Prostate gland (tissue), 2 donors: ENCODE measurements around the gene VRK1.

ENCODE experiments used
- POLR2A ChIP-seq: fragments of 450-650 bp; IDR thresholded peaks from one replicate; pipeline ENCODE4 v1.6.1; 2016; ENCODE audit warnings: antibody characterized with exemption, mild to moderate bottlenecking
- POLR2AphosphoS5 ChIP-seq: sonication (generic); formaldehyde crosslinking; IDR thresholded peaks from one replicate; pipeline ENCODE4 v1.6.1; 2017; ENCODE audit warnings: antibody characterized with exemption
- TF ChIP-seq, protein P1 (sequence below), 4 experiments: fragments of 200-600 bp in 2 of 4; fragments of 450-650 bp in 2 of 4; sonication (generic) in 2 of 4; IDR thresholded peaks; 1 replicate in 3 of 4; 2 replicates in 1 of 4; pipeline ENCODE4 v1.5.1; 2016 to 2019; ENCODE audit warnings: antibody characterized with exemption in 4 of 4, mild to moderate bottlenecking in 2 of 4, moderate library complexity in 2 of 4

DNA sequence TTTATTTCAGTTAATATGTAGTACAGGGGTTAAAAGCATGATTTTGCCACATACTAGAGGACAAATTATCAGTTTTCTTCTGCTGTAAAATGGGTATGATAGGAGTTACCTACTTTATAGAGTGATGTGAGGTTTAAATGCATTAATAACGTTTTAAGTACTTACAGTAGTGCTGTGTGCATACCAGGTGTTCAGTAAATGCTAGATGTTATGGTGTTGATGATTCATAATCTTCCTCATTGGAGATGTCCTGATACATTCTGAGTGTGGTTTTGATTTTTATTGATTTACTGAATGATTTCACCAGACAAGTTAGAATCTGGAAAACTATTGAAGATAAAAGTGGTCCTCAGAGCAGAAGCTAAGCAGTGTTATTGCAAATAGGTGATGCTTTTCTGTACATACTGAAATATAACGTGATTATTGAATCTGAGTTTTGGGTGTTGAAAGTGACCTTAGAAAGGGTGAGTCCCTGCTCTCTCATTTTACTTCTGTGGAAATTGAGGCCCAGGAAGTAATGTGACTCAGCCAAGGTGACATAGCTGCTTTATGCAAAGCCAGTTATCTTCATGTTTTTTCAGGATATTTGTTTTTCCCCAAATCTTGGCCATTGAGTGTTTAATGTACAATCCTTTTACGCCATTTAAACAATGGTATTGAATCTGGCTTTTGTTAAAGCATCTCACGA is 54.7 kb downstream of the VRK1 start:
- TF ChIP-seq POLR2A (no peak), POLR2AphosphoS5 (no peak)
- TF ChIP-seq, protein P1, sequence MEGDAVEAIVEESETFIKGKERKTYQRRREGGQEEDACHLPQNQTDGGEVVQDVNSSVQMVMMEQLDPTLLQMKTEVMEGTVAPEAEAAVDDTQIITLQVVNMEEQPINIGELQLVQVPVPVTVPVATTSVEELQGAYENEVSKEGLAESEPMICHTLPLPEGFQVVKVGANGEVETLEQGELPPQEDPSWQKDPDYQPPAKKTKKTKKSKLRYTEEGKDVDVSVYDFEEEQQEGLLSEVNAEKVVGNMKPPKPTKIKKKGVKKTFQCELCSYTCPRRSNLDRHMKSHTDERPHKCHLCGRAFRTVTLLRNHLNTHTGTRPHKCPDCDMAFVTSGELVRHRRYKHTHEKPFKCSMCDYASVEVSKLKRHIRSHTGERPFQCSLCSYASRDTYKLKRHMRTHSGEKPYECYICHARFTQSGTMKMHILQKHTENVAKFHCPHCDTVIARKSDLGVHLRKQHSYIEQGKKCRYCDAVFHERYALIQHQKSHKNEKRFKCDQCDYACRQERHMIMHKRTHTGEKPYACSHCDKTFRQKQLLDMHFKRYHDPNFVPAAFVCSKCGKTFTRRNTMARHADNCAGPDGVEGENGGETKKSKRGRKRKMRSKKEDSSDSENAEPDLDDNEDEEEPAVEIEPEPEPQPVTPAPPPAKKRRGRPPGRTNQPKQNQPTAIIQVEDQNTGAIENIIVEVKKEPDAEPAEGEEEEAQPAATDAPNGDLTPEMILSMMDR (IDR thresholded peaks at IDR 0.05) = no peak
